HepG2 (cell line): ENCODE data around the gene NINJ2. TPM values are rescaled to one million over a fixed set of nuclear protein-coding genes. Genes with fewer than 3 reads are reported as not detected.
"Not testable (repeated sequence)": the region's sequence is repeated elsewhere in the genome, so short reads cannot be mapped to it uniquely, and the experiment has no call there.

Source experiments
- ATAC-seq: fragments of 200-7000 bp; cut with Tn5 transposase; 3 replicates; pipeline ENCODE4 v1.9.1; 2020; ENCODE audit warnings: mild to moderate bottlenecking, moderate library complexity
- BruUV-seq: library from RNA; stranded (reverse); fragments of 400-500 nt; replicated peaks from 2 replicates; lab custom pipeline; 2021; lab: Mats Ljungman, UMichigan
- CTCF ChIA-PET: fragments of 300-600 bp; formaldehyde crosslinking; extraction: SDS; loops from one replicate; lab custom pipeline; 2021; ENCODE audit warnings: low total read pairs, inconsistent platforms, low intra/inter-chr PET ratio; lab: Yijun Ruan, JAX
- POLR2A ChIA-PET: fragments of 350-600 bp; sonication (Branson Sonifier 250); formaldehyde crosslinking; loops from one replicate; lab custom pipeline; 2020; ENCODE audit warnings: antibody characterized with exemption, inconsistent platforms; lab: Yijun Ruan, JAX
- DNase-seq: peaks from one replicate; pipeline ENCODE4 v3.0.0-alpha.2; 2015; ENCODE audit warnings: low spot score
- FAIRE-seq: peaks from 3 replicates; lab custom pipeline; 2011; peaks lifted over from hg19 to GRCh38; lab: Jason Lieb, UNC
- H2AFZ ChIP-seq: one replicate; pipeline ENCODE4 v1.6.1; 2011; ENCODE audit warnings: low read length, inconsistent platforms
- H3K27ac ChIP-seq: fragments of 300-600 bp; 3 replicates; pipeline ENCODE4 v1.8.0; 2011; ENCODE audit warnings: mixed run types, mild to moderate bottlenecking, mixed read lengths, low read length, inconsistent platforms; ENCODE audit not compliant: insufficient read depth; ENCODE audit errors: extremely low read length
- H3K27me3 ChIP-seq, 2 experiments: fragments of 200-600 bp in 1 of 2; 2 replicates in 1 of 2; 3 replicates in 1 of 2; pipeline versions ENCODE4 v1.6.0 to v1.8.0; 2011; ENCODE audit warnings: low read length in 2 of 2, mild to moderate bottlenecking in 2 of 2, moderate library complexity in 2 of 2, inconsistent platforms in 1 of 2; ENCODE audit not compliant: insufficient read depth in 2 of 2, control insufficient read depth in 1 of 2
- H3K36me3 ChIP-seq, 2 experiments: fragments of 200-600 bp in 1 of 2; replicated peaks in 1 of 2; 2 replicates in 1 of 2; 3 replicates in 1 of 2; pipeline versions ENCODE4 v1.5.1 to v1.8.0; 2011; ENCODE audit warnings: low read length in 2 of 2, inconsistent platforms in 1 of 2; ENCODE audit not compliant: insufficient read depth in 2 of 2, control insufficient read depth in 1 of 2
- H3K4me1 ChIP-seq: 2 replicates; pipeline ENCODE4 v1.5.1; 2012; ENCODE audit warnings: low read length, inconsistent platforms; ENCODE audit not compliant: insufficient read depth
- H3K4me2 ChIP-seq: 2 replicates; pipeline ENCODE4 v1.6.0; 2011; ENCODE audit warnings: low read depth, low read length, inconsistent platforms
- H3K4me3 ChIP-seq, 3 experiments: fragments of 200-600 bp in 1 of 3; sonication (generic), shearing (Covaris generic) in 1 of 3; replicated peaks in 1 of 3; 2 replicates each; pipeline ENCODE4 v1.5.1; 2011 to 2016; ENCODE audit warnings: low read length in 3 of 3, inconsistent platforms in 2 of 3, low read depth in 2 of 3, mild to moderate bottlenecking in 2 of 3, control low read depth in 1 of 3, mixed read lengths in 1 of 3; ENCODE audit not compliant: insufficient read depth in 1 of 3
- H3K79me2 ChIP-seq: one replicate; pipeline ENCODE4 v1.6.1; 2011; ENCODE audit warnings: low read length, inconsistent platforms; ENCODE audit not compliant: insufficient read depth
- H3K9ac ChIP-seq: 2 replicates; pipeline ENCODE4 v1.6.0; 2011; ENCODE audit warnings: mild to moderate bottlenecking, low read depth, low read length, inconsistent platforms; ENCODE audit not compliant: insufficient read depth
- H3K9me3 ChIP-seq: 2 replicates; pipeline ENCODE4 v1.5.1; 2012; ENCODE audit warnings: mild to moderate bottlenecking, low read length
- H4K20me1 ChIP-seq: 2 replicates; pipeline ENCODE4 v1.6.0; 2011; ENCODE audit warnings: inconsistent platforms, mild to moderate bottlenecking, low read length, moderate library complexity; ENCODE audit not compliant: insufficient read depth
- FOXK1 ChIP-seq: sonication (generic); formaldehyde crosslinking; IDR thresholded peaks from 2 replicates; pipeline ENCODE4 v1.4.0; 2020; ENCODE audit warnings: low read depth, missing genetic modification reagents, borderline replicate concordance
- ONECUT2 ChIP-seq: sonication (generic); formaldehyde crosslinking; IDR thresholded peaks from 2 replicates; pipeline ENCODE4 v1.4.0; 2020; ENCODE audit warnings: missing genetic modification reagents
- SMC3 ChIP-seq: IDR thresholded peaks from 2 replicates; pipeline ENCODE4 v1.6.1; 2011; ENCODE audit warnings: low read length, improper control_type of control experiment
- ZFX ChIP-seq: sonication (generic); formaldehyde crosslinking; IDR thresholded peaks from 2 replicates; pipeline ENCODE4 v1.4.0; 2020; ENCODE audit warnings: mild to moderate bottlenecking, low read depth, missing genetic modification reagents, moderate library complexity
- ZNF562 ChIP-seq: sonication (generic); formaldehyde crosslinking; IDR thresholded peaks from 2 replicates; pipeline ENCODE4 v1.8.0; 2022; ENCODE audit warnings: missing genetic modification reagents, borderline replicate concordance
- WGBS: methylation state at CpG from one replicate; pipeline ENCODE4 v1.1.6; 2017; ENCODE audit warnings: low lambda C conversion rate; 5-methylcytosine and 5-hydroxymethylcytosine counted together
- in situ Hi-C: cut with HindIII; loops from 2 replicates; pipeline ENCODE4 v1.10.0; 2017; ENCODE audit warnings: low pct_unique_long_range_greater_than_20kb; ENCODE audit not compliant: extremely low pct_ligation_motif_present
- intact Hi-C: fragments of 100-400 bp; cut with micrococcal nuclease; formaldehyde crosslinking; loops from one replicate; pipeline ENCODE4 v1.10.0; 2022; ENCODE audit not compliant: unreplicated experiment
- polyA plus RNA-seq, 8 experiments: library from polyadenylated mRNA; depleted of rRNA in 3 of 8; stranded (reverse) in 7 of 8; unstranded in 1 of 8; fragments of >200 nt; fragmentation: Illumina TruSeq in 4 of 8; extraction: Trizol in 4 of 8; gene quantifications; 2 replicates each; pipeline versions ENCODE4 v1.2.1 to v1.2.3, GENCODE V29; 2011 to 2016; ENCODE audit warnings: low read depth in 4 of 8, missing spikeins in 1 of 8, mixed read lengths in 1 of 8; ENCODE audit not compliant: insufficient read depth in 1 of 8
- total RNA-seq, 5 experiments: library from RNA; depleted of rRNA; stranded (reverse); fragments of >200 nt; fragmentation: Illumina TruSeq; extraction: Trizol; gene quantifications; 2 replicates each; pipeline ENCODE4 v1.2.3, GENCODE V29; 2016; ENCODE audit warnings: low read depth in 1 of 5
- TF ChIP-seq, protein P1 (sequence below): sonication (generic); formaldehyde crosslinking; IDR thresholded peaks from 2 replicates; pipeline ENCODE4 v1.5.0; 2020; ENCODE audit warnings: mild to moderate bottlenecking, missing genetic modification reagents, moderate library complexity

The NINJ2 gene
- total and polyA plus RNA-seq, 2 of the 13 experiments (the other 11 are each of a cell fraction or from before 2014, with no cell fraction given) = 0.62 to 3.8 TPM

DNA sequence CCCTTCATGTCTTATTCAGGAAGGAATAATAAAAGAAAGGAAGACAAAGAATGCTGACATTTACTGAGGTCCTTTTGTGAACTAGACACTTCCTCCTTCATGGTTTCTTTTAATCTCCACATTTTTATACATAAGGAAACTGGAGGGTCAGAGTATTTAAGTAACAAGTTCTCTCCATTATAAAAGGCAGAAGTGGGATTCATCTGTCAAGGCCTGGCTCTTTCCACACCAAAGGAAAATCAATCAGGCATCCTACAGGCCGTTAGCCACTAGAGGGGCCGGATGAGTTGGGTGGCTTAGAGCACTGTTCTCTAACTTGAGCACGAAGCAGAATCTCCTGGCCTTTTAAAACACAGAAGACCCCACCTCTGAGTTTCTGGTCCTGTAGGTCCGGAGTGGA, 36.8 kb upstream of the NINJ2 start:
- ChIA-PET POLR2A (no interaction called here), CTCF (no interaction called here)
- Histone ChIP-seq H3K36me3 (no peaks in the 10 kb centered on the region), H3K27ac (no peak overlapping the region), H4K20me1 (no peaks in the 10 kb centered on the region), H3K4me3 (no peak overlapping the region), H3K4me1 (peaks cover 49% of the 10 kb centered on the region), H3K79me2 (no peaks in the 10 kb centered on the region), H3K4me2 (peak overlapping the region; percentile 13; the same call in 1 of the 2 replicates), H3K9ac (no peak overlapping the region), H3K27me3 (peaks cover 0 to 17% of the 10 kb centered on the region in 2 experiments; a peak in 2 of 5 replicates), H2AFZ (no peak overlapping the region), H3K9me3 (peaks cover 11% of the 10 kb centered on the region)
- FAIRE-seq (no peak), DNase-seq (peak; percentile 20), ATAC-seq (peak; percentile 92)
- TF ChIP-seq SMC3 (0 out of 2 replicates have a peak, but pooled peaks have one; percentile 24), ONECUT2 (peak; percentile 44; the same call in 1 of the 2 replicates), FOXK1 (CRISPR knock-in tag) (no peak), ZFX (CRISPR knock-in tag) (peak; percentile 38)
- TF ChIP-seq, protein P1, sequence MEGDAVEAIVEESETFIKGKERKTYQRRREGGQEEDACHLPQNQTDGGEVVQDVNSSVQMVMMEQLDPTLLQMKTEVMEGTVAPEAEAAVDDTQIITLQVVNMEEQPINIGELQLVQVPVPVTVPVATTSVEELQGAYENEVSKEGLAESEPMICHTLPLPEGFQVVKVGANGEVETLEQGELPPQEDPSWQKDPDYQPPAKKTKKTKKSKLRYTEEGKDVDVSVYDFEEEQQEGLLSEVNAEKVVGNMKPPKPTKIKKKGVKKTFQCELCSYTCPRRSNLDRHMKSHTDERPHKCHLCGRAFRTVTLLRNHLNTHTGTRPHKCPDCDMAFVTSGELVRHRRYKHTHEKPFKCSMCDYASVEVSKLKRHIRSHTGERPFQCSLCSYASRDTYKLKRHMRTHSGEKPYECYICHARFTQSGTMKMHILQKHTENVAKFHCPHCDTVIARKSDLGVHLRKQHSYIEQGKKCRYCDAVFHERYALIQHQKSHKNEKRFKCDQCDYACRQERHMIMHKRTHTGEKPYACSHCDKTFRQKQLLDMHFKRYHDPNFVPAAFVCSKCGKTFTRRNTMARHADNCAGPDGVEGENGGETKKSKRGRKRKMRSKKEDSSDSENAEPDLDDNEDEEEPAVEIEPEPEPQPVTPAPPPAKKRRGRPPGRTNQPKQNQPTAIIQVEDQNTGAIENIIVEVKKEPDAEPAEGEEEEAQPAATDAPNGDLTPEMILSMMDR = peak; percentile 44
- BruUV-seq = no TSS peak
- intact Hi-C loops (no loop called here), in situ Hi-C loops (no loop called here)
- WGBS = 20% methylated on average over 4 of the region's 4 CpGs

DNA sequence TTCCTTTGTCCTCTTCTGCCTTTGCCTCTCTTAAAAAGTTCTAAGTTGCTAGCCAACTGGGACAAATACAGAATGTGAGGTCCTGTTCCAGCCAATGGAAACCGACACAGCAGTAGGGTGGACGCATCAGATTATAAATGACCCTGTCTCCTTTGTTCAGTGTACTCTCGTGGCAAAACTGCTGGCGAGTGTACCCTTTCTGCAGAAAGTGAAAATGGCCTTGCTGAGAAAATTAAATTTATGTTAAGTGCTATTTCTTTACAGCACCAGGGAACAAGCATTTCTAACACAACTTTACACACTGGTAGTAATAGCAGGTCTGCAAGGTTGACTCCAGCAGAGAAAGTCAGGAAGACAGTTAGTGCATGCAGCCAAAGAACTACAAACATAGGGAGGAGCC, 35.0 kb upstream of the NINJ2 start:
- H3K9ac ChIP-seq, H3K27me3 ChIP-seq, H3K4me2 ChIP-seq, H3K4me3 ChIP-seq, H3K79me2 ChIP-seq, intact Hi-C loops, DNase-seq, ATAC-seq, H2AFZ ChIP-seq, CTCF ChIA-PET, FAIRE-seq, H4K20me1 ChIP-seq, POLR2A ChIA-PET, H3K27ac ChIP-seq, in situ Hi-C loops, H3K36me3 ChIP-seq, BruUV-seq: not testable (repeated sequence)
- H3K4me1 ChIP-seq = peaks cover 65% of the 10 kb centered on the region
- TF ChIP-seq ZNF562 (CRISPR knock-in tag) = peak; percentile 95; the same call in 1 of the 2 replicates
- 64% methylated on average over 4 of the region's 4 CpGs for WGBS
- H3K9me3 ChIP-seq = peaks cover 11% of the 10 kb centered on the region
